Measurements from ENCODE around the gene TNFAIP2. TPM values are rescaled to one million over a fixed set of nuclear protein-coding genes. Genes with fewer than 3 reads are reported as not detected.
A peak's percentile ranks its signal among the peaks of the same experiment; 100 is the strongest.

TNFAIP2 gene
- total RNA-seq, 4 donors from 2014 or later = 28.6 to 37.2 (median 31.2) TPM

- intact Hi-C loops (cut with DNase I) = loop anchor here (5.0 kb wide), 1 partner anchor 188 kb away; no protein-coding TSS in a partner anchor
- no peak overlapping the region for H3K27ac ChIP-seq
- WGBS, 2 donors = no CpG with 5 or more reads among the region's 20 CpGs
- DNase-seq = no peak
- TF ChIP-seq POLR2A (IDR thresholded peaks at IDR 0.05) = no peak
- no peak for TF ChIP-seq CTCF (IDR thresholded peaks at IDR 0.05)
- peaks cover 9% of the 10 kb centered on the region for H3K27me3 ChIP-seq
- no peaks in the 10 kb centered on the region for H3K36me3 ChIP-seq
- peaks cover 0 to 30% of the 10 kb centered on the region in 2 donors for H3K4me1 ChIP-seq
- no peaks in the 10 kb centered on the region for H3K9me3 ChIP-seq
- H3K4me3 ChIP-seq (replicated peaks in 1 of 3) = no peak overlapping the region
These were observed 18.9 kb upstream of the TNFAIP2 start for GRCh38 chr14:103104389-103104653.

- H3K27ac ChIP-seq = no peak overlapping the region
- peaks cover 9% of the 10 kb centered on the region for H3K27me3 ChIP-seq
- peak; percentile 64 to 76 for DNase-seq
These were observed 18.4 kb upstream of the TNFAIP2 start for GRCh38 chr14:103104654-103105452.

GRCh38 chr14:103105580-103106150 is 17.6 kb upstream of the TNFAIP2 start:
- peaks cover 0 to 41% of the 10 kb centered on the region in 2 donors for H3K4me1 ChIP-seq
- H3K36me3 ChIP-seq = no peaks in the 10 kb centered on the region
- intact Hi-C loops (cut with DNase I) = loop anchor here (2.0 to 5.0 kb wide), 2 partner anchors 37 to 81 kb away; no protein-coding TSS in a partner anchor
- peaks cover 9% of the 10 kb centered on the region for H3K27me3 ChIP-seq
- no peak for DNase-seq
- H3K9me3 ChIP-seq = no peaks in the 10 kb centered on the region
- TF ChIP-seq POLR2A (IDR thresholded peaks at IDR 0.05) (no peak), CTCF (IDR thresholded peaks at IDR 0.05) (no peak)
- no peak overlapping the region for H3K4me3 ChIP-seq (replicated peaks in 1 of 3)
- 68 to 88% methylated on average over 9 of the region's 9 CpGs for WGBS, 2 donors
- no peak overlapping the region for H3K27ac ChIP-seq

More at GRCh38 chr14:103104654-103105452, 18.4 kb upstream of the TNFAIP2 start:
- no peak for TF ChIP-seq POLR2A (IDR thresholded peaks at IDR 0.05)
- peak; percentile 76 to 99 (median 94) for TF ChIP-seq CTCF (IDR thresholded peaks at IDR 0.05)
- Histone ChIP-seq H3K4me1 (peaks cover 0 to 33% of the 10 kb centered on the region in 2 donors), H3K9me3 (no peaks in the 10 kb centered on the region), H3K4me3 (replicated peaks in 1 of 3) (no peak overlapping the region), H3K36me3 (no peaks in the 10 kb centered on the region)
- intact Hi-C loops (cut with DNase I) = loop anchor here (5.0 kb wide), 2 partner anchors 37 to 187 kb away; no protein-coding TSS in a partner anchor
- WGBS, 2 donors = 6 to 9% methylated on average over 25 to 32 of the region's 59 CpGs

GRCh38 chr14:103107455-103107854 is 15.8 kb upstream of the TNFAIP2 start:
- Histone ChIP-seq H3K4me1 (peaks cover 0 to 52% of the 10 kb centered on the region in 2 donors), H3K27ac (no peak overlapping the region), H3K27me3 (peaks cover 9% of the 10 kb centered on the region), H3K36me3 (no peaks in the 10 kb centered on the region), H3K9me3 (no peaks in the 10 kb centered on the region), H3K4me3 (replicated peaks in 1 of 3) (no peak overlapping the region)
- DNase-seq = no peak
- no peak for TF ChIP-seq CTCF (IDR thresholded peaks at IDR 0.05)
- TF ChIP-seq POLR2A (IDR thresholded peaks at IDR 0.05) = no peak
- intact Hi-C loops (cut with DNase I) = loop anchor here (2.0 to 5.0 kb wide), 2 partner anchors 35 to 79 kb away; no protein-coding TSS in a partner anchor
- 94% methylated on average over 6 to 10 of the region's 23 CpGs for WGBS, 2 donors

All from thyroid gland (tissue), 4 donors.